Epithelial cell of prostate (primary cell): ENCODE measurements around the gene CIAPIN1.
A peak's percentile ranks its signal among the peaks of the same experiment; 100 is the strongest.
"Not testable (repeated sequence)": the region's sequence is repeated elsewhere in the genome, so short reads cannot be mapped to it uniquely, and the experiment has no call there.

ENCODE experiments used
- DNase-seq: peaks from one replicate; pipeline ENCODE4 v3.0.0-alpha.2; 2011; ENCODE audit warnings: low read depth, low spot score
- H3K27ac ChIP-seq: fragments of 450-650 bp; 2 replicates; pipeline ENCODE4 v1.5.1; 2017; ENCODE audit warnings: mild to moderate bottlenecking

The CIAPIN1 gene

DNA sequence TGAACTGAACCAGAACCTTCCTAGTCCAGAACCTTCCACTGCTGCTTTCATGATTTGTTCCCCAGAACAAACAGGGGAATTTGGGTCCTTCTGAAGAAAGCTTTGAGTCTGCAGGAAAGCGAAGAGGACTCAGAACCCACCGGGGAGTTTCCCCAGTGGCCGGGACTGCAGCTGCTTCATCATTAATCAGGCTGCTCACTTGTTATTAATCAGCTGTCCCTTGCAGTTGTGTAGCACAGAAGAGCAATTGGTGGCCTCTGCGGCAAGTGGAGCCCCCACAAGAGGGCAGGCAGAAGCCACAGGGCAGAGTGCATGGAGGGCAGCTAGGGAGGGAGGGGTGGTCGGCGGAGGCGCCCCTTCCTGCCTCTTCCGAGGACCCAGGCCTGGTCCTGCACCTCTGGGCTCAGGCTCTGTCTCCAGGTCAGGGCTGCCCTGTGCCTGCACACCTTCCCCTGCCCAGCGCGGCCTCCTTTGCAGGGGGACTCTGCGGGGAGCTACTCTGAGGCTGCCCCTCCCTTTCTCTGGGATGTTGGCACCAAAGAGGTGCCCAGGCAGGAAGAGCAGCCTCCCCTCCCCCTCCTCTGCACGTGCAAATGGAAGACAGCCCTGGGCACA lies 35.7 kb downstream of the CIAPIN1 start:
- no peak for DNase-seq
- no peak overlapping the region for H3K27ac ChIP-seq

DNA sequence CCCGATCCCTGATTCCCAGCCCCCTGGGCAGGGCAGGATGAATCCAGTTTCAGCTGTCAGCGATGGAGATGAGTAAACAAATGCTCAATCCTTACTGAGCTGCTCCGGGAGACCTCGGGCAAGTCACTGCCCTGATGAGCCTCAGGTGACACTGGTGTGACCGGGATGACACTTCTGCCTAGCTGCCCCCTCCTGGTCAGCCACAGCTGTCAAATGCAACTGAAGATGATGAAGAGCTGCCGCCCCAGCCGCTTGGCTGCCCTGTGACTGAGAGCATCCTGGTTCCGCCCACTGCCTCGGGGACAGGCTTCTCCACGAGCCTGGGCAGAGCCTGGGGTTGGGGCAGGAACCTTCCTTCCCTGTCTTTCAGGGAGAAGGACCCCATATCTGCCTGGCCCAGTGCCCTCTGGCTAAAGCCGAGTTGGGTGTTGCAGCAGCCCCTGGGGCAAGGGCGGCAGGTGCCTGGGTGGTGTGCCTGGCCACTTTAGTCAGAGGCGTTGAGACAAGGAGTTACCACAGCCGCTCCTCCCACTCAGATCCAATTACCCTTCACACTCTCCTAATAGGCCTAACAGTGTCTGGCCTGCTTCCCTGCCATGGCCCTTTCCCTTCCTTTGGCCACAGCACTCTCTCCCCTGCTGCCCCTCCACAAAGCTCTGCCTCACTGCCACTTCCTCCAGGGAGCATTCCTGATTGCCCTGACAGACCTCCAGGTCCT lies 37.2 kb downstream of the CIAPIN1 start:
- H3K27ac ChIP-seq = no peak overlapping the region
- no peak for DNase-seq

DNA sequence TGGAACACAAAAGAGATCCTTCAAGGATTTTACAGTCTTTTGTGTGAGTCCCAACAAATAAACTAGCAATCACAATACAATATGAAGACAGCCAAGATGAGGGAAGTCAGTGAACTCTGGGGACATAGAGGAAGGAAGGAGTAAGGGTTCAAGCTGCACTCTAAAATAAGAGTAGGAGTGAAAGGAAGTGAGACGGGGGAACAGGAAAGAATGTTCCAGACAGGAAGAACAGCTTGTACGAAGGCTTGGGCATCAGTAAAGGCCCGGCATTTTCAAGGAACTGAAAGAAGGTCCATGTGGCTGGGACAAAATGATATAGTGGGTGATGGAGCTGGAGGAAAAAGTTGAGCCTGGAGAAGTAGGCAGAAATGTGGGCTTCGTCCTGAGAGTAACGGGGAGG lies 38.1 kb downstream of the CIAPIN1 start:
- no peak overlapping the region for H3K27ac ChIP-seq
- DNase-seq = no peak

DNA sequence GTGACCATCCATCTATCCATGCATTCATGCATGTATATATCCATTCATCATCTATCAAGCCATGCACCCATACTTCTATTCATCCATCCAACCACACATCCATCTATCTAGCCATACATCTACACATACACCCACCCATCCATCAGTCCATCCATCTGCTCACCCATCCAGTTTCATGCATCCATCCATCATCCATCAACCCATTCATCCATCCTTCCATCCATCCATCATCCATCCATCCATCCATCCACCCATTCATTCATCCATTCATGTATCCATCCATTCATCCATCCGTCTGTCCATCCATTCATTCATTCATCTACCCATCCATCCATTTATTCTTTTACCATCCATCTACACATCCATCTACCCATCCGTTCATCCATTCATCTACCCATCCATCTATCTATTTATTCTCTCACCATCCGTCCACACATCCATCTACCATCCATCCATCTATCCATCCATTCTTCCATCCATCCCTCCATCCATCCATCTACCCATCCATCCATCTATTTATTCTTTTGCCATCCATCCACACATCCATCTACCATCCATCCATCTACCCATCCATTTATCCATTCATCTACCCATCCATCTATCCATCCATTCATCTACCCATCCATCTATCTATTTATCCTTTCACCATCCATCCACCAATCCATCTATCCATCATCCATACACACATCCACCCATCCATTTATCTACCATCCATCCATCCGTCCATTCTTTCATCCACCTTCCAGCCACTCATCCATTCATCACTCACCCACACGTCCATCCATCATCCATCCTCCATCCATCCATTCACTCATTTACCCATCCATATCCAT lies 39.4 kb downstream of the CIAPIN1 start:
- no peak overlapping the region for H3K27ac ChIP-seq
- no peak for DNase-seq

- no peak overlapping the region for H3K27ac ChIP-seq
- DNase-seq = no peak
Observed at GRCh38 chr16:57406881-57407280, 40.3 kb downstream of the CIAPIN1 start.

GRCh38 chr16:57405097-57405496 lies 42.1 kb downstream of the CIAPIN1 start:
- H3K27ac ChIP-seq = no peak overlapping the region
- no peak for DNase-seq

DNA sequence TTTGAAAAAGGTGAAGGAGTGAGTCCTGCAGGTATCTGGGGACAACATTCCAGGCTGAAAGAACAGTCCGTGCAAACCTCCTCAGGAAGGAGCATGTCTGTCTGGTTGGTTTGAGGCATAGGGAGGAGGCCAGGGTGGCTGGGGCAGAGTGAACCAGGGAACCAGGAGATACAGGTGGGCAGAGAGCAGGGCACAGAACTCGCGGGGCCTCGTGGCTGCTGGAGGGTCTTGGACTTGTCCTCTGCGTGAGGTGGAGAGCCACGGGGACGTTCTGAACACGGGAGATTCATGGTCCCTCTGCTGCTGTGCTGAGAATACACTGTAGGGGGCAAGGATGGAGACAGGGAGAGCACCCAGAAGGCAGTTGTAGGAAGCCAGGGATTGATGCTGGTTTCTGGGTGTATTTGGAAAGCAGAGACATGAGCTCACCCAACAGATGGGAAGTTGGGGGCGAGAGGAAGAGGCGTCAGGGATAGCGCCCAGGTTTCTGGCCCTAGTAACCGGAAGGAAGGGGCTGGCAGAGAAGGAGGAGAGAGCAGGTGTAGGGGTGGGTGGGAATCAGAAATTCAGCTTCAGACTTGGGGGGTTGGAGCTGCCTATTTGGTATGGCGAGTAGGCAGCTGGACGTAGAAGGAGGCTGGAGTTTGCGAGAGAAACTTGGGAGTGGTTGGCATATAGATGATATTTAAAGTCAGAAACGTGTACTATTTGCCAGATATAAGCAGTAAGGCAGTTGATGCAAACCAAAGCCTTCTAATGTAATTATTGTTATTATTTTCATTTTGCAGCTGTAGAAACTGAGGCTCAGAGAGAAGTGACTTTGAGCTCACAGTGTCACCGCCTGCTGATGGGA lies 43.0 kb downstream of the CIAPIN1 start, which contains the start of gene CCL17:
CCL17 (plus strand) TSS at position 803 of the 853 bp plus-strand sequence. CDS start 9,166 bp downstream, outside the sequence.
- no peak within 1 kb of the TSS for H3K27ac ChIP-seq
- no peak for DNase-seq

- DNase-seq = no peak
- H3K27ac ChIP-seq = no peak overlapping the region
Observed at GRCh38 chr16:57401943-57402640, 45.1 kb downstream of the CIAPIN1 start.

DNA sequence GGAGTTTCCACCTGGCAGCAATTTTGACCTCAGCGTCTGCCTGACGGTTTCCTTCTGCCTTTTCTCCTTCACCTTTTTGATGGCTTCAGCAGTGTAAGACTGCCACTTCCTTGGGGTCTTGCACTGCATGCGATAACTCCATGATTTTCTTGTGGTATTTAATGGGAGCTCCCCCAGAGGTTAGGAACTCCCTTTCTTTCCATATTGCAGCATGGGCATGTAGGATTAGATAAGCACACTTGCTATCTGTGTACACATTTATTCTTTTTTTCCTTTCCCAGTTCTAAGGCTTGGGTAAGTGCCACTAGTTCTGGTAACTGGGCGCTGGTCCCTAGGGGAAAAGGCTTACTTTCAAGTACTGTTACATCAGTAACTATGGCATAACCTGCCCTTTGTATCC lies 49.7 kb downstream of the CIAPIN1 start:
- H3K27ac ChIP-seq, DNase-seq: not testable (repeated sequence)

DNA sequence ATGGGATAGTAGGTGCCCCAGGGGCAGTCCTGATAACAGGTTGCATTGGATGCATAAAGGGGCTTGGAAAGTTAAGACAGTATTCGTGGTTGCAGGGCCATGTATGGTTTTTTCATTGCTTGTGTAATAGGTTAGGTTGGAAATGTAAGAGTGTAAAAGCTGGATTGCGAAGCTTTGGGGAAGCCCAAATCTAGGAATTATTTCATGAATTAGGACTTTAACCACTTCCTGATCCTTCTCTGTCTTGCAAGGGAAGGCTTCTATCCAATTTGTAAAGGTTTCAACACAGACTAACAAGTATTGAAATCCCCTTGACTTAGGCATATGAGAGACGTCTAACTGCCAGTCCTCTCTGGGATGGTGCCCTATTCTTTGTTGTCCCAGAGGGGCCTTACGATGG lies 50.4 kb downstream of the CIAPIN1 start:
- H3K27ac ChIP-seq = no peak overlapping the region
- DNase-seq = no peak

GRCh38 chr16:57395026-57395425 lies 52.2 kb downstream of the CIAPIN1 start:
- DNase-seq = no peak
- no peak overlapping the region for H3K27ac ChIP-seq

GRCh38 chr16:57394444-57394843 lies 52.7 kb downstream of the CIAPIN1 start:
- no peak for DNase-seq
- H3K27ac ChIP-seq = no peak overlapping the region

- DNase-seq = peak; percentile 52
- H3K27ac ChIP-seq = peak overlapping the region; percentile 45
Observed at GRCh38 chr16:57392694-57393093, 54.5 kb downstream of the CIAPIN1 start.

- H3K27ac ChIP-seq = no peak overlapping the region
- DNase-seq = no peak
Observed at GRCh38 chr16:57391708-57392107, 55.5 kb downstream of the CIAPIN1 start.

- DNase-seq = no peak
- H3K27ac ChIP-seq = no peak overlapping the region
Observed at GRCh38 chr16:57391300-57391699, 55.9 kb downstream of the CIAPIN1 start.

DNA sequence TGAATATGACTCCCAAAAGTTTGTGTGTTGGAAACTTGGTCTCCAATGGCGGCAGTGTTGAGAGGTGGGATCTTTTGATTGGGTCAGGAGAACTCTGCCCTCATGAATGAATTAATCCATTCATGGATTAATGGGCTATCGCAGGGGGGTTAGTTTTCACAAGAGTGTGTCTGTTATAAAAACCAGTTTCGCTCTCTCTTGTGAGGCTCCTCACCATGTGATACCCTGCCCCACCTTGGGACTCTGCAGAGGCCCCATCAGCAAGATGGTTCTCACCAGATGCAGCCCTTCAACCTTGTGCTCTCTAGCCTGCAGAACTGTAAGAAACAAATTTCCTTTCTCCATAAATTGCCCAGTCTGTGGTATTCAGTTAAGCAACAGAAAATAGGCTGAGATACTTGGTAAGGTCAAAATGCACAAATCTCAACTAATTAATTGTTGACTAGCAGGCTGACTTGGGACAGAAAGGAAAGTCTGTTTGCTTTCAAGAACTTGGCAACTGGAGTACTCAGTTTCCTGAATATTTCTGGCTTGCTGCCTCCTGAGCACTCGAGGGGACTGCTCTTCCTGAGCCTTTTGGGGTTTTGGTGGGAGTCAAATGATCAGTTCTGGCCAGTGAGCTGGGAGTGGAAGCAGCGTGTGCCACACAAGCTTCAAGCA lies 56.4 kb downstream of the CIAPIN1 start:
- H3K27ac ChIP-seq = no peak overlapping the region
- no peak for DNase-seq

DNA sequence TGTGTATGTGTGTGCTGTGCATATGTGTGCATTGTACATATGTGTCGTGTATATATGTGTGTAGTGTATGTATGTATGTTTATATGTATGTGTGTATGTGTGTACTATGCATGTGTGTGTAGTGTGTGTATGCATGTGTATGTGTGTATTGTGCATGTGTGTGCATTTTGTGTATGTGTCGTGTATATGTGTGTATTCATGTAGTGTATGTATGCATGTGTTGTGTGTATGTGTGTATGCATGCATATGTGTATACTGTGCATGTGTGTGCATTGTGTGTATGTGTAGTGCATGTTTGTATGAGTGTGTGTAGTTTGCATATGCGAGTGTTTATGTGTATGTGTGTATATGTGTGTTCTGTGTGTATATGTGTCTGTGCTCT lies 58.1 kb downstream of the CIAPIN1 start:
- H3K27ac ChIP-seq = no peak overlapping the region
- DNase-seq = no peak

- H3K27ac ChIP-seq = no peak overlapping the region
- no peak for DNase-seq
Observed at GRCh38 chr16:57388359-57389086, 58.7 kb downstream of the CIAPIN1 start.
